DND-41 (cell line): Measurements from ENCODE around the gene PDE4D.

Experiments used
- ATAC-seq: fragments of 200-7000 bp; cut with Tn5 transposase; 3 replicates; pipeline ENCODE4 v1.9.1; 2021; ENCODE audit warnings: low read depth; ENCODE audit not compliant: insufficient read depth
- DNase-seq: peaks from one replicate; pipeline ENCODE4 v3.0.0-alpha.2; 2020
- H2AFZ ChIP-seq: 2 replicates; pipeline ENCODE4 v1.6.0; 2012; ENCODE audit warnings: low read depth, low read length
- H3K27ac ChIP-seq: 2 replicates; pipeline ENCODE4 v1.5.1; 2012; ENCODE audit warnings: low read length, inconsistent platforms
- H3K27me3 ChIP-seq: fragments of 200-600 bp; sonication (generic); 2 replicates; pipeline ENCODE4 v1.6.0; 2012; ENCODE audit warnings: low read length, mild to moderate bottlenecking, inconsistent platforms; ENCODE audit not compliant: insufficient read depth, poor library complexity
- H3K36me3 ChIP-seq: 2 replicates; pipeline ENCODE4 v1.5.1; 2012; ENCODE audit warnings: low read length, inconsistent platforms; ENCODE audit not compliant: insufficient read depth
- H3K4me1 ChIP-seq: 2 replicates; pipeline ENCODE4 v1.5.1; 2012; ENCODE audit warnings: mild to moderate bottlenecking, low read length; ENCODE audit not compliant: insufficient read depth
- H3K4me2 ChIP-seq: 2 replicates; pipeline ENCODE4 v1.6.0; 2012; ENCODE audit warnings: mild to moderate bottlenecking, moderate library complexity, low read length, inconsistent platforms; ENCODE audit not compliant: insufficient read depth
- H3K4me3 ChIP-seq, 2 experiments: fragments of 200-600 bp in 1 of 2; shearing (Covaris generic) in 1 of 2; 2 replicates each; pipeline ENCODE4 v1.5.1; 2012 to 2016; ENCODE audit warnings: inconsistent platforms in 2 of 2, low read length in 2 of 2, mild to moderate bottlenecking in 2 of 2, low read depth in 1 of 2, moderate library complexity in 1 of 2
- H3K79me2 ChIP-seq: 2 replicates; pipeline ENCODE4 v1.6.0; 2012; ENCODE audit warnings: low read length, inconsistent platforms; ENCODE audit not compliant: insufficient read depth
- H3K9ac ChIP-seq: 2 replicates; pipeline ENCODE4 v1.6.0; 2012; ENCODE audit warnings: low read depth, mild to moderate bottlenecking, inconsistent platforms, low read length, moderate library complexity
- H3K9me3 ChIP-seq: 2 replicates; pipeline ENCODE4 v1.5.1; 2012; ENCODE audit warnings: low read length, moderate library complexity, mild to moderate bottlenecking, inconsistent platforms; ENCODE audit not compliant: insufficient read depth, severe bottlenecking
- H4K20me1 ChIP-seq: 2 replicates; pipeline ENCODE4 v1.6.0; 2012; ENCODE audit warnings: low read length; ENCODE audit not compliant: insufficient read depth
- CTCF ChIP-seq: IDR thresholded peaks from 2 replicates; pipeline ENCODE4 v1.5.1; 2012; ENCODE audit warnings: borderline replicate concordance, low read length, moderate library complexity, mild to moderate bottlenecking; ENCODE audit not compliant: poor library complexity, severe bottlenecking; ENCODE audit errors: extremely low read depth
- EZH2 ChIP-seq: IDR thresholded peaks from 3 replicates; pipeline ENCODE4 v1.6.1; 2012; ENCODE audit warnings: borderline replicate concordance, low read depth, mild to moderate bottlenecking, moderate library complexity, low read length, inconsistent platforms; ENCODE audit not compliant: severe bottlenecking

The PDE4D gene

GRCh38 chr5:59517926-59518585 is 375.5 kb downstream of the PDE4D start:
- H2AFZ ChIP-seq: no peak overlapping the region
- H3K4me1 ChIP-seq: no peaks in the 10 kb centered on the region
- no peaks in the 10 kb centered on the region for H3K9me3 ChIP-seq
- no peak overlapping the region for H3K9ac ChIP-seq
- H3K4me3 ChIP-seq: no peak overlapping the region
- ATAC-seq: no peak
- no peaks in the 10 kb centered on the region for H4K20me1 ChIP-seq
- H3K27ac ChIP-seq: no peak overlapping the region
- H3K36me3 ChIP-seq: no peaks in the 10 kb centered on the region
- no peaks in the 10 kb centered on the region for H3K79me2 ChIP-seq
- no peak for DNase-seq
- TF ChIP-seq CTCF (no peak), EZH2 (no peak)
- H3K4me2 ChIP-seq: no peak overlapping the region
- no peaks in the 10 kb centered on the region for H3K27me3 ChIP-seq

GRCh38 chr5:59516161-59516560 is 377.4 kb downstream of the PDE4D start:
- no peak overlapping the region for H2AFZ ChIP-seq
- no peaks in the 10 kb centered on the region for H3K27me3 ChIP-seq
- H3K36me3 ChIP-seq: no peaks in the 10 kb centered on the region
- H3K4me1 ChIP-seq: no peaks in the 10 kb centered on the region
- no peak overlapping the region for H3K4me3 ChIP-seq
- no peak for DNase-seq
- H3K9me3 ChIP-seq: no peaks in the 10 kb centered on the region
- no peak overlapping the region for H3K27ac ChIP-seq
- no peaks in the 10 kb centered on the region for H4K20me1 ChIP-seq
- no peak for ATAC-seq
- H3K9ac ChIP-seq: no peak overlapping the region
- no peak for TF ChIP-seq CTCF
- TF ChIP-seq EZH2: no peak
- H3K79me2 ChIP-seq: no peaks in the 10 kb centered on the region
- no peak overlapping the region for H3K4me2 ChIP-seq

GRCh38 chr5:59506285-59506877 is 387.1 kb downstream of the PDE4D start:
- H3K27me3 ChIP-seq: no peaks in the 10 kb centered on the region
- H3K9ac ChIP-seq: no peak overlapping the region
- ATAC-seq (no peak), DNase-seq (no peak)
- no peak overlapping the region for H3K27ac ChIP-seq
- H3K4me1 ChIP-seq: no peaks in the 10 kb centered on the region
- H3K79me2 ChIP-seq: no peaks in the 10 kb centered on the region
- H3K4me2 ChIP-seq: no peak overlapping the region
- no peaks in the 10 kb centered on the region for H3K36me3 ChIP-seq
- no peaks in the 10 kb centered on the region for H4K20me1 ChIP-seq
- TF ChIP-seq CTCF: peak; percentile 20
- TF ChIP-seq EZH2: no peak
- H2AFZ ChIP-seq: no peak overlapping the region
- H3K9me3 ChIP-seq: no peaks in the 10 kb centered on the region
- no peak overlapping the region for H3K4me3 ChIP-seq
